T-helper 22 cell (primary cell): Measurements from ENCODE around the gene FAM81A.

Experiments
- DNase-seq: peaks from one replicate; pipeline ENCODE4 v3.0.0-alpha.2; 2020; ENCODE audit warnings: low read depth

Gene FAM81A

GRCh38 chr15:59543721-59544547 is 105.9 kb downstream of the FAM81A start:
- no peak for DNase-seq

- no peak for DNase-seq
Measured at GRCh38 chr15:59545573-59545972, 107.6 kb downstream of the FAM81A start.

GRCh38 chr15:59548501-59549226 is 110.7 kb downstream of the FAM81A start:
- no peak for DNase-seq

- no peak for DNase-seq
Measured at GRCh38 chr15:59549301-59550185, 111.6 kb downstream of the FAM81A start.

- no peak for DNase-seq
Measured at GRCh38 chr15:59550530-59550929, 112.5 kb downstream of the FAM81A start.

GRCh38 chr15:59550956-59551355 is 113.0 kb downstream of the FAM81A start:
- DNase-seq, result no peak

GRCh38 chr15:59553879-59554735 is 116.1 kb downstream of the FAM81A start:
- no peak for DNase-seq

GRCh38 chr15:59555696-59556095 is 117.7 kb downstream of the FAM81A start:
- no peak for DNase-seq

GRCh38 chr15:59556380-59556779 is 118.4 kb downstream of the FAM81A start:
- DNase-seq, result no peak

GRCh38 chr15:59557581-59557980 is 119.6 kb downstream of the FAM81A start:
- DNase-seq, result no peak

GRCh38 chr15:59558851-59559250 is 120.9 kb downstream of the FAM81A start:
- no peak for DNase-seq

GRCh38 chr15:59561547-59561946 is 123.6 kb downstream of the FAM81A start:
- no peak for DNase-seq

- no peak for DNase-seq
Measured at GRCh38 chr15:59562448-59563186, 124.6 kb downstream of the FAM81A start.

- no peak for DNase-seq
Measured at GRCh38 chr15:59565299-59565698, 127.3 kb downstream of the FAM81A start.

GRCh38 chr15:59567324-59567723 is 129.3 kb downstream of the FAM81A start:
- no peak for DNase-seq

- no peak for DNase-seq
Measured at GRCh38 chr15:59569477-59569876, 131.5 kb downstream of the FAM81A start.

- DNase-seq, result no peak
Measured at GRCh38 chr15:59570315-59570714, 132.3 kb downstream of the FAM81A start.

- DNase-seq, result no peak
Measured at GRCh38 chr15:59571606-59572005, 133.6 kb downstream of the FAM81A start.
